GM12801 (cell line): Measurements from ENCODE around the gene SLC1A3.

Source experiments
- TF ChIP-seq, protein P1 (sequence below): IDR thresholded peaks from one replicate; pipeline ENCODE4 v1.5.1; 2011; ENCODE audit warnings: control low read depth; ENCODE audit not compliant: insufficient read length; ENCODE audit errors: extremely low read depth

The SLC1A3 gene

DNA sequence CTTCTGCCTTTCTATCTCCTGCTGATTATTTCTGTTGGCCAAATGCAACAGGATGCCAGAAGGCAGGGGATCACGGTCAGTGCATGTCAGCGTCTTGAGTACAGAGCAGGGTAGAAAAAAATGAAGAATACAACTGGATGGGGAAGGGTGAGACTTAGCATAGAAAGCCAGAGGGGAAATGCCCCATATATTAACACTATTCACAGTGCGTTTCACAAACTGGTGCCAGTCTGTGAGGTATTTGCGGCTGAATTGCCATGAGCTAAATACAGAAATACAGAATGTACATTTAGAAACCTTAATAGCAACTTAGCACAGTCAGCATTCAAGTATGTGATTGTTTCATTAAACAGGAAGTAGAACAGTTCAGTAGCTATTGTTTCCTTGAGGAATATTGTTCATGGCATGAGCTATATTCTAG, 31.0 kb upstream of the SLC1A3 start:
- TF ChIP-seq, protein P1, sequence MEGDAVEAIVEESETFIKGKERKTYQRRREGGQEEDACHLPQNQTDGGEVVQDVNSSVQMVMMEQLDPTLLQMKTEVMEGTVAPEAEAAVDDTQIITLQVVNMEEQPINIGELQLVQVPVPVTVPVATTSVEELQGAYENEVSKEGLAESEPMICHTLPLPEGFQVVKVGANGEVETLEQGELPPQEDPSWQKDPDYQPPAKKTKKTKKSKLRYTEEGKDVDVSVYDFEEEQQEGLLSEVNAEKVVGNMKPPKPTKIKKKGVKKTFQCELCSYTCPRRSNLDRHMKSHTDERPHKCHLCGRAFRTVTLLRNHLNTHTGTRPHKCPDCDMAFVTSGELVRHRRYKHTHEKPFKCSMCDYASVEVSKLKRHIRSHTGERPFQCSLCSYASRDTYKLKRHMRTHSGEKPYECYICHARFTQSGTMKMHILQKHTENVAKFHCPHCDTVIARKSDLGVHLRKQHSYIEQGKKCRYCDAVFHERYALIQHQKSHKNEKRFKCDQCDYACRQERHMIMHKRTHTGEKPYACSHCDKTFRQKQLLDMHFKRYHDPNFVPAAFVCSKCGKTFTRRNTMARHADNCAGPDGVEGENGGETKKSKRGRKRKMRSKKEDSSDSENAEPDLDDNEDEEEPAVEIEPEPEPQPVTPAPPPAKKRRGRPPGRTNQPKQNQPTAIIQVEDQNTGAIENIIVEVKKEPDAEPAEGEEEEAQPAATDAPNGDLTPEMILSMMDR: no peak

DNA sequence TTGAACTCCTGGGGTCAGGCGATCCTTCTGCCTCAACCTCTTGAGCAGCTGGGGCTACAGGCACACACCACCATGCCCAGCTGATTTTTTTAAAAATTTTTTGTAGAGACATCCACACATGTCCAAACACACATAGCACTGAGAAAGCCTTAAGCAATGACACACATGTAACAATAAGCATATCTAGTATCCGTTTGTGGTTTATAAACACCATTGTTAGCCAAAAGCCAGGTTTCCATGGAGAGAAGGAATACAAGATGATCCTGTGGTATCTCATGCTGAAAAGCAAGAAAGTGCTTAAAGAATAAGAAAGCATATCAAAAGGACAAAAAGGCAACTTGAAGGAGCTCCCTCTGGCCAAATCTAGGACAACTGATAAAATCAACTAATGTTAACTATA, 29.7 kb upstream of the SLC1A3 start:
- TF ChIP-seq, protein P1: no peak

DNA sequence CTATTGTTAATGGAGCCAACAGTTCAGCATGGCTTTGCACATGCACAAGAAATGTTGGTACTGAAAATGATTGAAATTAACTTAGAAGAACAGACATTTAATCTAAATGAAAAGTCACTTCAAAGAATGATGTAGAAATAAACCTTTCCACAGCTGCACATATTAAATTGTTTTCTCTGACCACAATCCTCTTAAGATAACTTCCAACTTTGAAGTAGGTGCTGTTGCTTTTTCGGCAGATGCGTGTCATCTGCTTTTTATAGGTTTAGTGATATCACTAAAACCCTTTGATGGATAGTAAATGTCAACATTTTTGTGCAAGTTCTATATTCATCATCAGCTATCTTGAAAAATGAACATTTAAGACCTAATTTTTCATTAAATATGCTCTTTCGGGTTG, 25.3 kb upstream of the SLC1A3 start:
- TF ChIP-seq, protein P1: no peak

DNA sequence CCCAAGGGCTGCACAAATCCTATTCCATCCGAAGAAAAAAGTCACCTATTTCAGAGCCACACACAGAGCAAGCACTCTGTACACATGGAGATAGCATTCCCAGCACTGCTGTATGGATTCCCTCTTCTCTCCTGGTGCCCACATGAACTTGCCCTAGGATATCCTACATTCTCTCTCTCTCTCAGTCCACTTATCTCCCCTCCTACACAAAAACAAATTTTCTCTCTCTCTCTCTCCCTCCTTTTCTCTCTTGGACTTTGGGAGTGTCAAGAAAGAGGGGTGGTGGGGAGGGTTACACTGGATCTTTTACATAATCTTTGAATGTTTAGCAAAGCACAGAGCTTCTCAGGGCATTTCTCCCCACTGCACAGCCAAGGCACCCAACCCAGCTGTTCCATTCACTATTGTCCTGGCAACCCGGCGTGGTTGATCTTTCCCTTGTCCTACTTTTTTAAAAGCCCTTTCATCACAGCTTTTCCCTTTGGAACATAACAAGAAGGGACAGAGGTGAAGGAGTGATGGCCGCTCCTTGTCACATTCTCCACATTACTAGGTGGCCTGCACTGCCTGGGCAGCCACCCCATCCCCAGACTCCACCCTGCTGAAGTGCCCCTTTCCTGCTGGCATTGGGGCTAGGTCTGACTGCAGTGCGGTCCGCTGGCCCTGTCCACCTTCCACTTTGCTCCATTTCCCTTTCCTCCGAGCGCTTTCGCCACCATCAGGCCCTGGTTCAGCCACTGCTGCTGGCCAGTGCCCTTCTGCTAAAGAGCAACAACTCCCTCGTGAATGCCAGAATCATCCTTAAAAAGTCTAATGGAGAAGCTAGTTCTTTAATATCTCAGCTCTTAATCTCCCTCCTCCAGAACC, 22.2 kb upstream of the SLC1A3 start:
- TF ChIP-seq, protein P1: no peak

DNA sequence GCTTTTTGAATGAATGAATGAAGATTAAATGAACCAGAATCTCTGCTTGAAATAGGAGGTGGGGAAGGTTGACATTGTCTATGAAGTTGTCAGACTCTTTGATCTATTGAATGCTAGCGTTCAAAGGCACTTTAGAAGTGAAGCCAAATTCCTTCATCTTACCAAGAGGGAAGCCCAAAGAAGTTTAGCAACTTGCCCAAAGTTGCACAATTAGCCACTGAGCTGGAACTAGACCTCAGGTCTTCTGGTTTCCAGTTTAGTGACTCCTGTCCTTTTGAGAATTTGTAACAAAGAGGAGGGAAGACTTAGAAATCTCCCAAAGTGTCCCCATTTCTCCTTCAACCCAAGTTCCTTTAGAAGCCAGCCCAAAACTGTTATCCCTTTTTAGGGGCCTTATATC, 20.7 kb upstream of the SLC1A3 start:
- TF ChIP-seq, protein P1: no peak

DNA sequence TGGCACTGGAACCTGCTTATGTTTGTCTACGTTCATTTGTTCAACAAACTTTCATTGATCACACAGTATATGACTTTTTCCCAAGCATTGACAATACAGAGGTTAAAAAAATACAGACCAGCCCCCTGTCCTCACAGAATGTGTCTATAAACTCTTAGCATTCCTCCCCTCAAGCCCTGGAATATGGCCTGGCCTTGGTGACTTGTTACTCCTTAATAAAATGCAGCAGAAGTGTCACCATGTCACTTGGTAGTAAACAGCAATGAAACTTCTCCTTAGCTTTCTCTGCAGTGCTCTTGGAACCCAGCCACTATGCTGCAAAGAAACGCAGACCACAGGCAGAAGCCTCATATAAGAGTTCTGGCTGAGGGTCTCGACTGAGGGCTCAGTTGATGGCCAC, 19.1 kb upstream of the SLC1A3 start:
- TF ChIP-seq, protein P1: no peak

DNA sequence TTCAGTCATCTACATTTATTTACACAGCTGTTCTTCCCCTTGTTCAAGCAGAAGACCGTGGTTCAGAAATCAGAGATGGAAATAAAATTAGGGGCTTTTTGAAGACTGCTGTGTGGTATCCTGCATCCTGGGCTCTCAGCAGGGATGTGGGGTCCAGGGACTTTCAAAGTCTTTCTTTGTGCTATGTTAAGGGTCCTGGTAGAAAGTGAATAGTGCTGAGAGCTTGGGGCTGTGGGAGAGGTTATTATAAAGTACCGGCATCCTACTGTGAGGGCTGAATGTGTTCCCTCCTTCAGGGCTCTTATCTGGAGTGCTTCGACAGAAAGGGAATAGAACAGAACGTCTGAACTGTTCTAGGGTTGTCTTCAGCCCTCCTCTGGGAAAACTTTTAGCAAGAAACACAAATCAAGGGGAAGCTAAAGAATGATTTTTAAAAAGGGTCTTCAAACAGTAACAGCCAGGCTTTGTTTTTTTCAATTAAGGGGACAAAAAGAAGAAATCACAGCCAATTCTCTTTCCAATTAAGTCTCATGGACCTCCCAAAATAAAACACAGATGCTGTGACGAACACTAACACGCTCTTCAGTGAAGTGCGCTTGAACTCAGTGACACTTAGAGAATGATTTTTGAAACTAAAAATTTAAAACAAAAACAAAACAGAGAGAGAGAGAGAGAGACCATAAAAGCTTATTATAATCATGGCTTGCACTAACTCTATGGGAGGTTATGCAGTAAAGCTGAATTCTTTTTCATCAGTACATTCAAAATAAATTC, 15.7 kb upstream of the SLC1A3 start:
- TF ChIP-seq, protein P1: no peak
